NCI-H748 (cell line): Measurements from ENCODE around the gene IRF9.

Source experiments
- DNase-seq: peaks from one replicate; lab custom pipeline; 2025; ENCODE audit not compliant: unreplicated experiment; lab: John Stamatoyannopoulos, UW

The IRF9 gene

GRCh38 chr14:24177041-24177825, 16.2 kb downstream of the IRF9 start:
- no peak for DNase-seq

- DNase-seq, result no peak
Observed at GRCh38 chr14:24177891-24178290, 16.8 kb downstream of the IRF9 start.

GRCh38 chr14:24178399-24179178, 17.5 kb downstream of the IRF9 start:
- DNase-seq, result no peak

- no peak for DNase-seq
Observed at GRCh38 chr14:24179294-24179960, 18.4 kb downstream of the IRF9 start.

- DNase-seq, result no peak
Observed at GRCh38 chr14:24179961-24180796, 19.1 kb downstream of the IRF9 start.

- no peak for DNase-seq
Observed at GRCh38 chr14:24181371-24182077, 20.5 kb downstream of the IRF9 start.

GRCh38 chr14:24182110-24182882, 21.2 kb downstream of the IRF9 start:
- no peak for DNase-seq

GRCh38 chr14:24183014-24183481, 22.0 kb downstream of the IRF9 start:
- DNase-seq, result no peak

GRCh38 chr14:24184104-24184970, 23.3 kb downstream of the IRF9 start:
- DNase-seq, result no peak

GRCh38 chr14:24185026-24185425, 24.0 kb downstream of the IRF9 start:
- DNase-seq, result no peak

GRCh38 chr14:24185741-24186140, 24.7 kb downstream of the IRF9 start:
- no peak for DNase-seq

- no peak for DNase-seq
Observed at GRCh38 chr14:24186831-24187538, 25.9 kb downstream of the IRF9 start.

GRCh38 chr14:24187539-24187915, 26.5 kb downstream of the IRF9 start:
- DNase-seq, result no peak

GRCh38 chr14:24188251-24189058, 27.4 kb downstream of the IRF9 start, which contains the start of gene IPO4:
TSS of gene IPO4 (minus strand) at chr14:24188816. CDS start at chr14:24188787, 29 bp downstream.
- peak; percentile 99 for DNase-seq

- DNase-seq, result no peak
Observed at GRCh38 chr14:24189059-24189375, 28.0 kb downstream of the IRF9 start.

- no peak for DNase-seq
Observed at GRCh38 chr14:24189460-24189859, 28.4 kb downstream of the IRF9 start.

- DNase-seq, result no peak
Observed at GRCh38 chr14:24190416-24190815, 29.4 kb downstream of the IRF9 start.
